ENCODE data around the gene CDHR4. TPM values are rescaled to one million over a fixed set of nuclear protein-coding genes. Genes with fewer than 3 reads are reported as not detected.

The CDHR4 gene
- total and polyA plus RNA-seq, 2 of the 8 experiments (the other 6 are each of a cell fraction or from before 2014, with no cell fraction given): 0.50 to 0.60 TPM

GRCh38 chr3:49790626-49791411 is 8.9 kb downstream of the CDHR4 start:
- Histone ChIP-seq H4K5ac (ENCODE audit: insufficient read length, low read depth, low read length) (no peak overlapping the region), H3K79me1 (ENCODE audit: low read depth, low read length) (0 out of 2 replicates have a peak, but pooled peaks cover 1% of the 10 kb centered on the region), H4K20me1 (replicated peaks in 1 of 2; ENCODE audit: control insufficient read depth in 1 of 2, insufficient read depth in 2 of 2, low read length in 2 of 2) (peaks cover 0 to 2% of the 10 kb centered on the region in 2 experiments), H3K23ac (ENCODE audit: insufficient read length) (no peak overlapping the region), H3K27ac (ENCODE audit: low read depth, low read length) (no peak overlapping the region), H4K91ac (replicated peaks; ENCODE audit: insufficient read length, low read length) (no peak overlapping the region), H3K9ac (replicated peaks in 1 of 4; ENCODE audit: extremely low read depth in 1 of 4, low read depth in 3 of 4, low read length in 3 of 4) (no peak overlapping the region), H2BK15ac (ENCODE audit: low read length) (no peak overlapping the region), H3K56ac (replicated peaks; ENCODE audit: insufficient read length, low read depth, low read length) (no peak overlapping the region), H2AK5ac (ENCODE audit: low read depth, low read length) (no peak overlapping the region), H3K4me3 (ENCODE audit: extremely low read depth in 1 of 4, insufficient read depth in 2 of 4, low read depth in 3 of 4, low read length in 4 of 4) (no peak overlapping the region), H3K23me2 (ENCODE audit: low read depth, low read length) (0 out of 2 replicates have a peak, but pooled peaks cover 5% of the 10 kb centered on the region), H3K14ac (ENCODE audit: insufficient read length) (no peak overlapping the region), H2BK12ac (ENCODE audit: low read depth, low read length) (no peak overlapping the region), H3K36me3 (ENCODE audit: control insufficient read depth in 2 of 4, insufficient read depth in 4 of 4, low read length in 3 of 4) (no peaks in the 10 kb centered on the region), H2BK120ac (replicated peaks; ENCODE audit: low read depth, low read length) (no peak overlapping the region), H2AFZ (ENCODE audit: low read length) (no peak overlapping the region), H3K4me2 (ENCODE audit: insufficient read depth in 1 of 2, low read depth in 2 of 2, low read length in 2 of 2) (peak overlapping the region in 1 of 2 experiments; percentile 27; a peak in 1 of 4 replicates), H3K27me3 (replicated peaks in 1 of 4; ENCODE audit: control insufficient read depth in 3 of 4, extremely low read depth in 1 of 4, insufficient read depth in 3 of 4, low read length in 3 of 4) (peaks cover 0 to 2% (median 0%) of the 10 kb centered on the region in 4 experiments; a peak in 2 of 7 replicates), H3K4ac (replicated peaks; ENCODE audit: insufficient read length, low read depth, low read length) (no peak overlapping the region), H3K4me1 (replicated peaks in 1 of 4; ENCODE audit: control insufficient read depth in 3 of 4, insufficient read depth in 4 of 4, low read length in 3 of 4) (peaks cover 0 to 5% (median 2%) of the 10 kb centered on the region in 4 experiments; a peak in 2 of 7 replicates), H2BK20ac (ENCODE audit: low read length) (no peak overlapping the region), H3K9me3 (ENCODE audit: insufficient read depth in 2 of 2, low read depth in 1 of 2, low read length in 1 of 2) (no peaks in the 10 kb centered on the region), H3K79me2 (ENCODE audit: control insufficient read depth in 1 of 2, insufficient read depth in 2 of 2, low read length in 2 of 2) (peaks cover 0 to 1% of the 10 kb centered on the region in 2 experiments; a peak in 2 of 4 replicates), H3K18ac (ENCODE audit: extremely low read depth, low read length) (no peak overlapping the region), H2BK5ac (ENCODE audit: low read depth, low read length) (no peak overlapping the region), H4K8ac (ENCODE audit: extremely low read depth, insufficient read depth, low read length) (no peak overlapping the region)
- WGBS, 2 experiments (ENCODE audit: extremely low coverage in 1 of 2, insufficient coverage in 1 of 2, insufficient read length in 1 of 2, insufficient replicate concordance in 2 of 2, low coverage in 1 of 2, low lambda C conversion rate in 2 of 2, missing lambda C conversion rate in 1 of 2): 84% methylated on average over 9 of the region's 9 CpGs; no CpG with 5 or more reads in 1 of the 2 experiments
- FAIRE-seq: no peak
- CTCF ChIA-PET (ENCODE audit: partially characterized antibody): interaction anchor here (1.3 kb wide), 1 partner anchor 139 kb away, joined by 4 read pairs; the partner anchor contains the start of gene MON1A
- POLR2A ChIA-PET (ENCODE audit: partially characterized antibody): interaction anchor here (0.6 to 1.0 kb wide), 3 partner anchors 9 to 14 kb away, joined by 3 read pairs; no protein-coding TSS in a partner anchor
- no peak for DNase-seq (ENCODE audit: low read depth in 1 of 2, low spot score in 2 of 2)
- TF ChIP-seq, protein P1, sequence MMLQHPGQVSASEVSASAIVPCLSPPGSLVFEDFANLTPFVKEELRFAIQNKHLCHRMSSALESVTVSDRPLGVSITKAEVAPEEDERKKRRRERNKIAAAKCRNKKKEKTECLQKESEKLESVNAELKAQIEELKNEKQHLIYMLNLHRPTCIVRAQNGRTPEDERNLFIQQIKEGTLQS (IDR thresholded peaks at IDR 0.05; ENCODE audit: insufficient read depth, low read depth, low read length): no peak
- TF ChIP-seq RAD21 (IDR thresholded peaks at IDR 0.05 in 1 of 2, conservative IDR thresholded peaks at IDR 0.05 in 1 of 2; ENCODE audit: low read depth in 2 of 2, low read length in 2 of 2): no peak
- TF ChIP-seq TAF7 (optimal IDR thresholded peaks at IDR 0.05; ENCODE audit: borderline replicate concordance, low read depth, low read length): no peak
- TF ChIP-seq GABPA (IDR thresholded peaks at IDR 0.05; ENCODE audit: borderline replicate concordance, insufficient read depth, low read length): no peak
- no peak for TF ChIP-seq NANOG (IDR thresholded peaks at IDR 0.05; ENCODE audit: insufficient read depth, low read depth, low read length, poor library complexity, severe bottlenecking)
- TF ChIP-seq BACH1 (IDR thresholded peaks at IDR 0.05; ENCODE audit: low read length): no peak
- TF ChIP-seq CTCF (IDR thresholded peaks at IDR 0.05; ENCODE audit: control extremely low read depth in 1 of 3, insufficient read depth in 1 of 3, low read depth in 1 of 3, low read length in 3 of 3): no peak
